ENCODE measurements around the gene RBKS. TPM values are rescaled to one million over a fixed set of nuclear protein-coding genes. Genes with fewer than 3 reads are reported as not detected.

The RBKS gene
- total and polyA plus RNA-seq, 2 of the 13 experiments (the other 11 are each of a cell fraction or from before 2014, with no cell fraction given) = 7.7 to 8.3 TPM

DNA sequence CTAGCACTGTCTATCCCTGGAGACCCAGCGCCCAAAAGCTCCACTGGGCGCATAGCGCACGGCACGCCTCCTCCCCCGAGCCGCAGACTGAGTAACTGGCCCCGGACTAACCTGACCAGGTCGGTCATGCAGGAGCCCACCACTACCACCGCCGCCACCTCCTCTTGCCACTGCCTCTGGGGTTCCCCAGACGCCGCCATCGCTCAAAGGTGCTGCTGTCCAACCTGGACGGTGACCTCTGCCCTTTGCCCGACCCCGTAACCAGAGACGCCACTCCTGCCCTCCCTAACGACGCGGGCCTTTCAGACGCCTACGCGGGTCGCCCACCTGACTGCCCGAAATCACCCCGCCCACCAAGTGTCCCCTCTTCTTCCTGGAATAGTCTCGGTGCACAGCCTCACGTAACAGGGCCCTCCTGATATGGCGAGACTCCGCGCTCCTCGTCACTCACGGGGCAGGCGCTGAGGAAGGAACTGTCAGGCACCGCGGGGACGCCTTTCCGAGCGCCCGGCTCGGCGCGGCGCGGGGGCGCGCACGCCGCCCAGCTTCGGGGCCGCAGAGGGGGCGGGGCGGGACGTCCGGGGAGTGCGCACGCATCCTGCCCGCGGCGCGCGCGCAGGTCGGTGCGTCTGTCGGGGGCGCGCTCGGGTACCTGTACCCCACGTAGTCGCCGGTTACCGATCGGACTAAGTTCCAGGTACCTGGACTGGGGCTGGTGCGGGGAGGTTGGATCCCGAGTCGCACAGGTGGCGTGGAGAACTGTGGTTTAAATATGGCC, at the start of gene RBKS, which contains the start of gene BABAM2 (continued):
- TF ChIP-seq ZNF878 (CRISPR knock-in tag; IDR thresholded peaks at IDR 0.05) = peak; percentile 73; the same call in 1 of the 2 replicates
- TF ChIP-seq POLR2G (IDR thresholded peaks at IDR 0.05; ENCODE audit: low read depth, low read length) = peak; percentile 81
- TF ChIP-seq, protein P1, sequence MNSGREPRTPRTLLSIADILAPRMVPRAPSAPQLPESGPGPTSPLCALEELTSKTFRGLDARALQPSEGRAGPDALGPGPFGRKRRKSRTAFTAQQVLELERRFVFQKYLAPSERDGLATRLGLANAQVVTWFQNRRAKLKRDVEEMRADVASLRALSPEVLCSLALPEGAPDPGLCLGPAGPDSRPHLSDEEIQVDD (CRISPR knock-in tag; IDR thresholded peaks at IDR 0.05; ENCODE audit: borderline replicate concordance) = peak; percentile 18; the same call in 1 of the 2 replicates
- TF ChIP-seq, protein P2, sequence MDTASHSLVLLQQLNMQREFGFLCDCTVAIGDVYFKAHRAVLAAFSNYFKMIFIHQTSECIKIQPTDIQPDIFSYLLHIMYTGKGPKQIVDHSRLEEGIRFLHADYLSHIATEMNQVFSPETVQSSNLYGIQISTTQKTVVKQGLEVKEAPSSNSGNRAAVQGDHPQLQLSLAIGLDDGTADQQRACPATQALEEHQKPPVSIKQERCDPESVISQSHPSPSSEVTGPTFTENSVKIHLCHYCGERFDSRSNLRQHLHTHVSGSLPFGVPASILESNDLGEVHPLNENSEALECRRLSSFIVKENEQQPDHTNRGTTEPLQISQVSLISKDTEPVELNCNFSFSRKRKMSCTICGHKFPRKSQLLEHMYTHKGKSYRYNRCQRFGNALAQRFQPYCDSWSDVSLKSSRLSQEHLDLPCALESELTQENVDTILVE (CRISPR knock-in tag; IDR thresholded peaks at IDR 0.05) = peak; percentile 68
- TF ChIP-seq, protein P3, sequence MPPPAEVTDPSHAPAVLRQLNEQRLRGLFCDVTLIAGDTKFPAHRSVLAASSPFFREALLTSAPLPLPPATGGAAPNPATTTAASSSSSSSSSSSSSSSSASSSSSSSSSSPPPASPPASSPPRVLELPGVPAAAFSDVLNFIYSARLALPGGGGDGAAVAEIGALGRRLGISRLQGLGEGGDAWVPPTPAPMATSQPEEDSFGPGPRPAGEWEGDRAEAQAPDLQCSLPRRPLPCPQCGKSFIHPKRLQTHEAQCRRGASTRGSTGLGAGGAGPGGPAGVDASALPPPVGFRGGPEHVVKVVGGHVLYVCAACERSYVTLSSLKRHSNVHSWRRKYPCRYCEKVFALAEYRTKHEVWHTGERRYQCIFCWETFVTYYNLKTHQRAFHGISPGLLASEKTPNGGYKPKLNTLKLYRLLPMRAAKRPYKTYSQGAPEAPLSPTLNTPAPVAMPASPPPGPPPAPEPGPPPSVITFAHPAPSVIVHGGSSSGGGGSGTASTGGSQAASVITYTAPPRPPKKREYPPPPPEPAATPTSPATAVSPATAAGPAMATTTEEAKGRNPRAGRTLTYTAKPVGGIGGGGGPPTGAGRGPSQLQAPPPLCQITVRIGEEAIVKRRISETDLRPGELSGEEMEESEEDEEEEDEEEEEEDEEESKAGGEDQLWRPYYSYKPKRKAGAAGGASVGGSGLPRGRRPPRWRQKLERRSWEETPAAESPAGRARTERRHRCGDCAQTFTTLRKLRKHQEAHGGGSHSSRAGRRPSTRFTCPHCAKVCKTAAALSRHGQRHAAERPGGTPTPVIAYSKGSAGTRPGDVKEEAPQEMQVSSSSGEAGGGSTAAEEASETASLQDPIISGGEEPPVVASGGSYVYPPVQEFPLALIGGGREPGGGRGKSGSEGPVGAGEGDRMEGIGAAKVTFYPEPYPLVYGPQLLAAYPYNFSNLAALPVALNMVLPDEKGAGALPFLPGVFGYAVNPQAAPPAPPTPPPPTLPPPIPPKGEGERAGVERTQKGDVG (CRISPR knock-in tag; IDR thresholded peaks at IDR 0.05; ENCODE audit: borderline replicate concordance) = peak; percentile 90
- no peak for TF ChIP-seq ZNF75D (CRISPR knock-in tag; IDR thresholded peaks at IDR 0.05; ENCODE audit: borderline replicate concordance)
- TF ChIP-seq HMG20A (CRISPR knock-in tag; IDR thresholded peaks at IDR 0.05; ENCODE audit: borderline replicate concordance) = no peak
- no peak for TF ChIP-seq EZH2 (conservative IDR thresholded peaks at IDR 0.05; ENCODE audit: low read depth, low read length)
- no peak for TF ChIP-seq NFYC (CRISPR knock-in tag; IDR thresholded peaks at IDR 0.05)
- no peak for TF ChIP-seq CEBPB (IDR thresholded peaks at IDR 0.05; ENCODE audit: borderline replicate concordance, low read depth, low read length)
- 0 out of 2 replicates have a peak, but pooled peaks have one; percentile 43 for TF ChIP-seq ZNF816 (CRISPR knock-in tag; IDR thresholded peaks at IDR 0.05; ENCODE audit: borderline replicate concordance)
- no peak; the same call in 1 of the 2 replicates for TF ChIP-seq ZNF724P (CRISPR knock-in tag; IDR thresholded peaks at IDR 0.05; ENCODE audit: borderline replicate concordance)
- TF ChIP-seq GLI4 (CRISPR knock-in tag; IDR thresholded peaks at IDR 0.05; ENCODE audit: borderline replicate concordance) = no peak
- TF ChIP-seq KAT8 (CRISPR knock-in tag; IDR thresholded peaks at IDR 0.05) = peak; percentile 76
- TF ChIP-seq TEAD2 (CRISPR knock-in tag; IDR thresholded peaks at IDR 0.05) = no peak
- peak; percentile 44; the same call in 1 of the 2 replicates for TF ChIP-seq ZNF792 (CRISPR knock-in tag; IDR thresholded peaks at IDR 0.05)
- peak; percentile 52 for TF ChIP-seq ZMYM3 (CRISPR knock-in tag; IDR thresholded peaks at IDR 0.05)
- TF ChIP-seq ZFP1 (CRISPR knock-in tag; IDR thresholded peaks at IDR 0.05) = peak; percentile 71
- TF ChIP-seq, protein P4, sequence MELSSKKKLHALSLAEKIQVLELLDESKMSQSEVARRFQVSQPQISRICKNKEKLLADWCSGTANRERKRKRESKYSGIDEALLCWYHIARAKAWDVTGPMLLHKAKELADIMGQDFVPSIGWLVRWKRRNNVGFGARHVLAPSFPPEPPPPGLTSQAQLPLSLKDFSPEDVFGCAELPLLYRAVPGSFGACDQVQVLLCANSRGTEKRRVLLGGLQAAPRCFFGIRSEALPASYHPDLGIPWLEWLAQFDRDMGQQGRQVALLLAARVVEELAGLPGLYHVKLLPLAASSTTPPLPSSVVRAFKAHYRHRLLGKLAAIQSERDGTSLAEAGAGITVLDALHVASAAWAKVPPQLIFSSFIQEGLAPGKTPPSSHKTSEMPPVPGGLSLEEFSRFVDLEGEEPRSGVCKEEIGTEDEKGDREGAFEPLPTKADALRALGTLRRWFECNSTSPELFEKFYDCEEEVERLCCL (CRISPR knock-in tag; IDR thresholded peaks at IDR 0.05; ENCODE audit: borderline replicate concordance) = peak; percentile 79
- peak; percentile 36 for TF ChIP-seq SOX5 (CRISPR knock-in tag; IDR thresholded peaks at IDR 0.05; ENCODE audit: borderline replicate concordance)
- no peak for TF ChIP-seq HMG20B (CRISPR knock-in tag; conservative IDR thresholded peaks at IDR 0.05)

Measured in HepG2 (cell line).